Coronary artery (tissue), 2 donors: ENCODE results near the gene PDZD7.
"Not testable (repeated sequence)": the region's sequence is repeated elsewhere in the genome, so short reads cannot be mapped to it uniquely, and the experiment has no call there.

ENCODE experiments used
- DNase-seq: peaks from one replicate; pipeline ENCODE4 v3.0.0-alpha.2; 2017; ENCODE audit warnings: low spot score
- H3K27ac ChIP-seq, 2 donors: fragments of 200-600 bp; sonication (generic); one replicate each; pipeline ENCODE4 v1.5.1; 2016 to 2019
- H3K4me3 ChIP-seq: fragments of 200-600 bp; sonication (generic); 2 replicates; pipeline ENCODE4 v1.5.1; 2016; ENCODE audit warnings: mild to moderate bottlenecking, moderate library complexity
- CTCF ChIP-seq: fragments of 200-600 bp; sonication (generic); IDR thresholded peaks from one replicate; pipeline ENCODE4 v1.5.1; 2019; ENCODE audit warnings: antibody characterized with exemption

The PDZD7 gene

GRCh38 chr10:101038484-101038883 is 7.6 kb upstream of the PDZD7 start:
- H3K27ac ChIP-seq: no peak overlapping the region
- H3K4me3 ChIP-seq: no peak overlapping the region
- DNase-seq: no peak
- TF ChIP-seq CTCF: no peak

DNA sequence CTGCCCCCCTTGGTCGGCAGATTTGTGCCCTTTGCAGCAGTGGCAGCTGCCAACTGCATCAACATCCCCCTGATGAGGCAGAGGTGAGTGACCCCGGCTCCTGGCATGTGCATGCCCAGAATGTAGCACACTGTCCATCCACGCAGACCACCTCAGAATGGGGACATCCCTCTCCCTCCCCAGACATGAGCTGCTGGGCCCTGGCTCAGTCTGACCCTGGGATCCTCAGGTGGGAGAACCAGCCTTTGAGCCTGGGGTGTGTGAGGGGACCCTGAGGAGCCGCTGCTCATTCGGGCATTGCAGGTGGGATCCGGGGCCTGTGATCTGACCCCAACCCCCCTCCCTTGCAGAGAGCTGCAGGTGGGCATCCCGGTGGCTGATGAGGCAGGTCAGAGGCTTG is 5.8 kb upstream of the PDZD7 start:
- H3K4me3 ChIP-seq: no peak overlapping the region
- H3K27ac ChIP-seq: peak overlapping the region in 1 of 2 donors; percentile 4
- no peak for DNase-seq
- TF ChIP-seq CTCF: no peak

GRCh38 chr10:101035916-101036702 is 5.2 kb upstream of the PDZD7 start:
- DNase-seq: no peak
- no peak for TF ChIP-seq CTCF
- peak overlapping the region in 1 of 2 donors; percentile 4 for H3K27ac ChIP-seq
- no peak overlapping the region for H3K4me3 ChIP-seq

DNA sequence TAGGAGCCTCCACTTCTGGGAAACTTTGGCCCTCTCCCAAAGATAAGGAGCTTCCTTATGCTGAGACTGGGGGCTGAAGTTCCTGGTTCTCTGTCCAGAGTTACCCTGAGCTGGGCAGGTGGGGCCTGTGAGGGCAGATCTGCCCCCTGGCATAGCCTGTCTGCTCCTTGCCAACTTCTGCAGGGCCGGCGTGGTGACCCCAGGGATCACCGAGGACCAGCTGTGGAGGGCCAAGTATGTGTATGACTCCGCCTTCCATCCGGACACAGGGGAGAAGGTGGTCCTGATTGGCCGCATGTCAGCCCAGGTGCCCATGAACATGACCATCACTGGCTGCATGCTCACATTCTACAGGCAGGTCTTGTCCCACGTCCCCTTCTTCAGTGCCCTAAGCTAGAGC is 4.4 kb upstream of the PDZD7 start:
- no peak for DNase-seq
- TF ChIP-seq CTCF: no peak
- Histone ChIP-seq H3K4me3 (no peak overlapping the region), H3K27ac (no peak overlapping the region)

DNA sequence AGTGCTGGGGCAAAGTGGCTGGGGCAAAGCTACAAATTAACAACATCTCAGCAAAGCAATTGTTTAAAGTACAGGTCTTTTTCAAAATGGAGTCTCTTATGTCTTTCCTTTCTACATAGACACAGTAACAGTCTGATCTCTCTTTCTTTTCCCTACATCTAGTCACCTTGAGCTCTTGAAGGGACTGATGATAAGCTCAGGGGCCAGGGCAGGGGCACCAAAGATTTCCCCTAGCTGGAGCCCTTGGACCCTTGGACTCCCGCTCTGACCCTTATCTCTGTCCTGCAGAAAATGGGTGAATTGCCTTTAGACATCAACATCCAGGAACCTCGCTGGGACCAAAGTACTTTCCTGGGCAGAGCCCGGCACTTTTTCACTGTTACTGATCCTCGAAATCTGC is 3.5 kb upstream of the PDZD7 start:
- DNase-seq, H3K4me3 ChIP-seq, H3K27ac ChIP-seq: not testable (repeated sequence)

GRCh38 chr10:101033276-101033675 is 2.3 kb upstream of the PDZD7 start:
- Histone ChIP-seq H3K27ac (peak overlapping the region; percentile 95 to 100), H3K4me3 (peak overlapping the region; percentile 76)
- no peak for TF ChIP-seq CTCF
- DNase-seq: no peak

- TF ChIP-seq CTCF: no peak
- Histone ChIP-seq H3K4me3 (peak overlapping the region; percentile 76), H3K27ac (peak overlapping the region; percentile 95 to 100)
- DNase-seq: peak; percentile 87
Observed at GRCh38 chr10:101032637-101033224, 1.8 kb upstream of the PDZD7 start.
